Activated naive CD4-positive, alpha-beta T cell treated with anti-CD3 and anti-CD28 coated beads, Interleukin-2, amount 50 U/mL, for 24 hours (primary cell): ENCODE measurements around the gene SLC48A1.
A peak's percentile ranks its signal among the peaks of the same experiment; 100 is the strongest.

Experiments used
- H3K27ac Mint-ChIP-seq: one replicate; pipeline ENCODE4 v1.8.0; 2021; ENCODE audit warnings: mild to moderate bottlenecking, mixed read lengths
- H3K27me3 Mint-ChIP-seq: one replicate; pipeline ENCODE4 v1.8.0; 2021; ENCODE audit warnings: mixed read lengths
- H3K36me3 Mint-ChIP-seq: one replicate; pipeline ENCODE4 v1.8.0; 2021; ENCODE audit warnings: mixed read lengths
- H3K4me1 Mint-ChIP-seq: one replicate; pipeline ENCODE4 v1.8.0; 2021; ENCODE audit warnings: mixed read lengths
- H3K4me3 Mint-ChIP-seq: one replicate; pipeline ENCODE4 v1.8.0; 2021; ENCODE audit warnings: mild to moderate bottlenecking, mixed read lengths
- H3K9me3 Mint-ChIP-seq: one replicate; pipeline ENCODE4 v1.8.0; 2021; ENCODE audit warnings: mixed read lengths

The SLC48A1 gene

DNA sequence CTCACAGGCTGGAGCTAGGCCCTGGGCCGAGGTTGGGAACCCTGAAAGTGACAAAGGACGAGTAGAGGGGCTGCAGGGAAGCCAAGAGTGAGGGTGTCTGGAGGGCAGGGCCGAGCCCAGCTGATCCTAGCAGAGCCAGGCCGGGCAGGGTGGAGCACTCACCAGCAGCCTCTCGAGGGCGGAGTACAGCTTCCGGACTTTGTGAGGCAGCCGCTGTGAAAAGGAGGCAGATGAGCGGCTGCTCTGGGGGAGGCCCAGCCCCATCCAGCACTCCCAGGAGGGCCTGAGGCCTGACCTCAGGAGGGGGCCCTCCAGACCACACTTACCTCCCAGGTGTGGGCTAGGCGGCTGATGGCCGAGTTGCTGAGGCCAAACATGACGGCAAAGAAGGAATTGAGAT lies 33.1 kb upstream of the SLC48A1 start:
- no peaks in the 10 kb centered on the region for H3K27me3 Mint-ChIP-seq
- peak overlapping the region; percentile 7 for H3K4me3 Mint-ChIP-seq
- H3K9me3 Mint-ChIP-seq, result no peaks in the 10 kb centered on the region
- no peaks in the 10 kb centered on the region for H3K36me3 Mint-ChIP-seq
- peak overlapping the region; percentile 59 for H3K27ac Mint-ChIP-seq
- H3K4me1 Mint-ChIP-seq, result peaks cover 25% of the 10 kb centered on the region

DNA sequence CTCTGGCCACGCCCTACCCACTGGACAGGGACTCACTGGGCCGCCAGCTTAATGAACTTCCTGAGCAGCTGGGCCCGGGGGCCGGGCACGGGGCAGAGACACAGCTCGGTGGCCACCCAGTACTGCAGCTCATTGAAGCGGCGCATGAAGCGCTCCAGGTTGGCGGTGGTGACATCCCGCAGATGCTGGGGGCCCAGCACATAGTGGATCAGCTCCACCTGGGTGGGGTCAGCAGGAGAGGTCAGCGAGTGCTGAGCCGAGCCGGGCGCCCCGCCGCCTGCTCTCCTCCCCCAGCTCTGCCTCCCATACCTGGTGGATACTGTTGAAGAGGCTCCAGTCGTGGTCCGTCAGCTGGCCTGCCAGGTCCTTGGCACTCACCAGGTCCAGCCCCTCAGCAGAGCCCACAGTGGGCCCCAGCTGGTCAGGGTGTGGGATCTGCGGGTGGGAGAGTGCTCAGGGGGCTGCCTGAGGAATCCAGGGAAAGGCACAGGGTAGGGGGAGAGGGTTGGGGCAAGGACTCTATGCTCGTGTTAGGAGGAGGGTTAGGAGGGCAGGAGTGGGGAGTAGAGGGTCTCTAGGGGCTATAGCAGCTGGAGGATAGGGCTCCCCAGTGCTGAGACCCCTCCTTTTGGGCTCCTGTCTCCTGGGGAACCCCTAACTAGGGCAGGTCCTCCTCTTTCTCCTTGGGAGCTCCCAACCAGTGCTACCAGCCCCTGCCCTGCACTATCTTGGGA lies 32.3 kb upstream of the SLC48A1 start:
- no peak overlapping the region for H3K27ac Mint-ChIP-seq
- H3K4me3 Mint-ChIP-seq, result no peak overlapping the region
- no peaks in the 10 kb centered on the region for H3K36me3 Mint-ChIP-seq
- no peaks in the 10 kb centered on the region for H3K9me3 Mint-ChIP-seq
- H3K4me1 Mint-ChIP-seq, result peaks cover 25% of the 10 kb centered on the region
- no peaks in the 10 kb centered on the region for H3K27me3 Mint-ChIP-seq

DNA sequence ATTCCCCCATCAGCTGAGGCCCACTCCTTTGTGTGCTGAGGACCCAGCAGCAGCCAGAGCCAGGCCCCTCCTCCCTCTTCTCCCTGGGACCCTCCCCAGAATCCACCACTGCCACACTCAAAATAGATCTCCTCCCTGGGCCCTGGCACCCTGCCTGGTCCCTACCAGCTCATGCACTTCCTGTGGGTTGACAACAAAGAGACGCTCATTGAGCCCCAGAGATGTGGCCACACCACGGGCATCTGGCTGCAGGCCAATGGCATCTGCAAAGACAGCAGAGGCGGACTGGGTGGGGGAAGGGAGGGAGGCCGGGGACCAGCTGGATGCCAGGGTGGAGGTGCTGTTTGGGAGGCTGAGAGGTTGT lies 31.7 kb upstream of the SLC48A1 start:
- no peaks in the 10 kb centered on the region for H3K27me3 Mint-ChIP-seq
- H3K4me3 Mint-ChIP-seq, result no peak overlapping the region
- peaks cover 25% of the 10 kb centered on the region for H3K4me1 Mint-ChIP-seq
- H3K36me3 Mint-ChIP-seq, result no peaks in the 10 kb centered on the region
- H3K9me3 Mint-ChIP-seq, result no peaks in the 10 kb centered on the region
- peak overlapping the region; percentile 75 for H3K27ac Mint-ChIP-seq

DNA sequence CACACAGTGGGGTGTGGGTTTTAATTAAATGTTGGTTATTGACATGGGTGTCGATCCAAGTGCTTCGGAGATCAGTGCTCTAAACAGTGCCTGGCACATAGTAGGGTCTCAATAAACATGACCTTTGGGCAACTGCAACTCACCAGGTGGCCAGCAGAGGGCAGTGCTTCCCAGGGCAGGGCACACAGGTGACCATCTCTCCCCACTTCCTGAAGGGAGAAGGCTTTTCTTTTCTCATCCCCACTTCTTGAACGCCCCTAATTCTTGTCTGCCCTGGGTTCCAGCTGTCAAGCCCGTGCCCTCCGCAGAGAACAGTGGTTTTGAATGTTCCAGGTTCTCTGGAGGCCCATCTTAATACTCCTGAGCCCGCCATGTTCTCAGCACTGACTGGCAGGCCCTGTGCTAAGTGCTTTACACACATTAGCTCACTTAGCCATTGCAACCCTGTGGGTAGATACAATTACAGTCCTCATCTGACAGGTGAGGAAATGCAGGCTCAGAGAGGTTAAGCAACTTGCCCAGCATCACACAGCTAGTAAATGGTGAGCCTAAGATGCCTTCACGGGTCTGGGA lies 30.7 kb upstream of the SLC48A1 start:
- Mint-ChIP-seq H3K4me1 (peaks cover 25% of the 10 kb centered on the region), H3K4me3 (no peak overlapping the region), H3K36me3 (no peaks in the 10 kb centered on the region), H3K27me3 (no peaks in the 10 kb centered on the region), H3K27ac (no peak overlapping the region), H3K9me3 (no peaks in the 10 kb centered on the region)

GRCh38 chr12:47743311-47743860 lies 29.7 kb upstream of the SLC48A1 start:
- Mint-ChIP-seq H3K9me3 (no peaks in the 10 kb centered on the region), H3K27ac (no peak overlapping the region), H3K4me3 (no peak overlapping the region), H3K27me3 (no peaks in the 10 kb centered on the region), H3K36me3 (no peaks in the 10 kb centered on the region), H3K4me1 (peaks cover 25% of the 10 kb centered on the region)

- H3K27me3 Mint-ChIP-seq, result no peaks in the 10 kb centered on the region
- H3K4me3 Mint-ChIP-seq, result no peak overlapping the region
- H3K9me3 Mint-ChIP-seq, result no peaks in the 10 kb centered on the region
- H3K36me3 Mint-ChIP-seq, result no peaks in the 10 kb centered on the region
- peaks cover 25% of the 10 kb centered on the region for H3K4me1 Mint-ChIP-seq
- H3K27ac Mint-ChIP-seq, result no peak overlapping the region
Observed at GRCh38 chr12:47744005-47744651, 28.9 kb upstream of the SLC48A1 start.

- Mint-ChIP-seq H3K4me3 (no peak overlapping the region), H3K4me1 (peaks cover 19% of the 10 kb centered on the region), H3K27me3 (no peaks in the 10 kb centered on the region), H3K36me3 (no peaks in the 10 kb centered on the region), H3K27ac (no peak overlapping the region), H3K9me3 (no peaks in the 10 kb centered on the region)
Observed at GRCh38 chr12:47744778-47745436, 28.1 kb upstream of the SLC48A1 start.

DNA sequence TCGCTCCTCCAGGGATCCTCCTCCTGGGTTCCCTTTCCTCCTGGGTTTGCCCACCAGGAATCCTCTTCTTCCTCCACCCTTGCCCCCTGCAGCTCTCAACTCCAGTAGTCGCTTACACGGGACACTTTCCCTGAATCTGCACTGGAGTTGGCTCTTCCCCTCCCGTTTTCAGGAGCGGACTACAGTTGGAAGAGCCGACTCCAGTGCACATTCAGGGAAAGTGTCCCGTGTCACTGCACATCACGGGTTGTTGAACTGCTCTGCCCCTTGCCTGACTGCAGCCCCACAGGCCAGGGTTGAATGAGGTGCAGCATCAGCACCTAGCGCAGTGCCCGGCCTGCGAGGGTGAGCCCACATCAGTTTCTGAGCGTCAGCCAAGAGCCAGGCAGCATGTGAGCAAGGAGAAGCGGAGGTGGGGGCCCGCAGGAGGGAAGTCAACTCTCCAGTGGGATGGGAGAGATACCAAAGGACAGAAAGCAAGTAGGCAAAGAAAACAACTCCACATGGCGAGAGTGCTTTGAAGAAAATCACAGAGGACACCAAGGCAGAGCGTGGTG lies 27.5 kb upstream of the SLC48A1 start:
- Mint-ChIP-seq H3K4me1 (peaks cover 16% of the 10 kb centered on the region), H3K4me3 (no peak overlapping the region), H3K36me3 (no peaks in the 10 kb centered on the region), H3K27ac (no peak overlapping the region), H3K27me3 (no peaks in the 10 kb centered on the region), H3K9me3 (no peaks in the 10 kb centered on the region)

DNA sequence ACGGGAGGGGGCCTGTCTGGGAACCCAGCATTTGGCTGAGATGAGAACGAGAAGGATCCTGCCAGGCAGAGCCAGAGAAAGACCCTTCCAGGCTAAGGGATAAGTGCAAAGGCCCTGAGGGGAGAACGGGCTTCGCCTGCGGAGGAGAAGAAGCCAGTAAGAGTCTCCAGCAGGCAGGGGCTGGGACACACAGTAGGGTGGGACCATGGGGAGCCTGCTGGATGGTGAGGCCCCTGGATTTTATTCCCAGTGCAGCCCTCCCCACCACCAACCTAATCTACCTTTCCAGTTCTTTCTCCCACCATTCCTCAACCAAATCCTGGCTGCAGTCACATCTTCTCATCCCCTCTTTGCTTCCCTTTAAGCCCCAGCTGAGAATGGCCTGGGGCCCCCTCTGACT lies 27.0 kb upstream of the SLC48A1 start:
- Mint-ChIP-seq H3K9me3 (no peaks in the 10 kb centered on the region), H3K4me1 (peaks cover 15% of the 10 kb centered on the region), H3K36me3 (no peaks in the 10 kb centered on the region), H3K27ac (no peak overlapping the region), H3K27me3 (no peaks in the 10 kb centered on the region), H3K4me3 (no peak overlapping the region)

GRCh38 chr12:47746523-47746922 lies 26.5 kb upstream of the SLC48A1 start:
- H3K4me1 Mint-ChIP-seq, result peaks cover 10% of the 10 kb centered on the region
- no peak overlapping the region for H3K4me3 Mint-ChIP-seq
- H3K27me3 Mint-ChIP-seq, result no peaks in the 10 kb centered on the region
- H3K27ac Mint-ChIP-seq, result no peak overlapping the region
- no peaks in the 10 kb centered on the region for H3K9me3 Mint-ChIP-seq
- no peaks in the 10 kb centered on the region for H3K36me3 Mint-ChIP-seq

DNA sequence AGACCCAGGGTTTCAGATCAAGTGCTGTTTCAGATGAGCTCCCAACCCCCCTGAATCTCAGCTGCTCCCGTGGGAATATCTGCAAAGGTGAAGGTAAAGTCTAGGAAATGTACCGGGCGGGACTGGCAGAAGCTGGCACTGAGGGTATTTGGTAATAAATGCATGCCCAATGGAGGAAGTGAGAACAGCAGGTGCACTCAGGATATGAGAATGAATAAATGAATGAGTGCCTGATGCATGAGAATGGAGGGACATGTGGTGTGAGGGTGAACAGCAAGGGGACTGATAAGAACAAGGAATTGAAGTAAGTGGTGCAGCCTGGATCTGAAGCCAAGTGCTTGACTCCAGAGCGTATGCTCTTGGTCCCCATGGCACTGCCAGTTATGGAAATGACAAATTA lies 25.9 kb upstream of the SLC48A1 start:
- Mint-ChIP-seq H3K4me3 (no peak overlapping the region), H3K27me3 (no peaks in the 10 kb centered on the region), H3K4me1 (peaks cover 4% of the 10 kb centered on the region), H3K9me3 (no peaks in the 10 kb centered on the region), H3K36me3 (no peaks in the 10 kb centered on the region), H3K27ac (no peak overlapping the region)

- Mint-ChIP-seq H3K4me3 (no peak overlapping the region), H3K4me1 (no peaks in the 10 kb centered on the region), H3K27me3 (no peaks in the 10 kb centered on the region), H3K27ac (no peak overlapping the region), H3K9me3 (no peaks in the 10 kb centered on the region), H3K36me3 (no peaks in the 10 kb centered on the region)
Observed at GRCh38 chr12:47747596-47748506, 25.2 kb upstream of the SLC48A1 start.

GRCh38 chr12:47748507-47748828 lies 24.6 kb upstream of the SLC48A1 start:
- Mint-ChIP-seq H3K9me3 (no peaks in the 10 kb centered on the region), H3K27me3 (no peaks in the 10 kb centered on the region), H3K36me3 (no peaks in the 10 kb centered on the region), H3K27ac (no peak overlapping the region), H3K4me3 (no peak overlapping the region), H3K4me1 (no peaks in the 10 kb centered on the region)

DNA sequence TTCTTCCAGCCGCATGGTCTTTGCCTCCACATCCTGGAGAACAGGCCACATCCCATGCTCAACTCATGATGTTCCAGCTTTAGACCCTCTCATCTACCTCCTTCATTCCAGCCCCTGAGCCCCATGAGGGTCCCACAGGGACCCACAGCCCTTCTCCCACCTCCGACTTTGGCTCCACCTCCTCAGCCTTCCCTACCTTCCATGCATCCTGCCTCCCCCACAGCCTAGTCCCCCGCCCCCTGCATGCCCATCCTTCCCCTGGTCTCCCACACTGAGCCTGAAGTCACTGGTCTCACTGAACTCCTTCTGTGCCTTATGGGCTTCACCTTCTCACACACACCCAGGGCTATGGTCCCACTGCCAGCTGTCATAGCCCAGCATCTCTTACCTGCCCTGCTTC lies 24.1 kb upstream of the SLC48A1 start:
- Mint-ChIP-seq H3K27me3 (no peaks in the 10 kb centered on the region), H3K9me3 (no peaks in the 10 kb centered on the region), H3K4me1 (no peaks in the 10 kb centered on the region), H3K36me3 (no peaks in the 10 kb centered on the region), H3K4me3 (no peak overlapping the region), H3K27ac (no peak overlapping the region)

GRCh38 chr12:47750229-47750798 lies 22.7 kb upstream of the SLC48A1 start:
- Mint-ChIP-seq H3K4me1 (peaks cover 2% of the 10 kb centered on the region), H3K36me3 (no peaks in the 10 kb centered on the region), H3K4me3 (no peak overlapping the region), H3K27ac (no peak overlapping the region), H3K27me3 (no peaks in the 10 kb centered on the region), H3K9me3 (no peaks in the 10 kb centered on the region)
